Uterus (tissue), 2 donors: Measurements from ENCODE around the gene ZNF814.

Experiments used
- CTCF ChIP-seq, 4 experiments: fragments of 200-600 bp in 2 of 4; fragments of 450-650 bp in 2 of 4; sonication (generic) in 2 of 4; IDR thresholded peaks; one replicate each; pipeline ENCODE4 v1.5.1; 2016 to 2019; ENCODE audit warnings: antibody characterized with exemption in 4 of 4, mild to moderate bottlenecking in 2 of 4, moderate library complexity in 1 of 4
- POLR2A ChIP-seq, 2 donors: fragments of 450-650 bp; IDR thresholded peaks; one replicate each; pipeline ENCODE4 v1.6.1; 2016; ENCODE audit warnings: antibody characterized with exemption in 2 of 2, mild to moderate bottlenecking in 1 of 2, moderate library complexity in 1 of 2

DNA sequence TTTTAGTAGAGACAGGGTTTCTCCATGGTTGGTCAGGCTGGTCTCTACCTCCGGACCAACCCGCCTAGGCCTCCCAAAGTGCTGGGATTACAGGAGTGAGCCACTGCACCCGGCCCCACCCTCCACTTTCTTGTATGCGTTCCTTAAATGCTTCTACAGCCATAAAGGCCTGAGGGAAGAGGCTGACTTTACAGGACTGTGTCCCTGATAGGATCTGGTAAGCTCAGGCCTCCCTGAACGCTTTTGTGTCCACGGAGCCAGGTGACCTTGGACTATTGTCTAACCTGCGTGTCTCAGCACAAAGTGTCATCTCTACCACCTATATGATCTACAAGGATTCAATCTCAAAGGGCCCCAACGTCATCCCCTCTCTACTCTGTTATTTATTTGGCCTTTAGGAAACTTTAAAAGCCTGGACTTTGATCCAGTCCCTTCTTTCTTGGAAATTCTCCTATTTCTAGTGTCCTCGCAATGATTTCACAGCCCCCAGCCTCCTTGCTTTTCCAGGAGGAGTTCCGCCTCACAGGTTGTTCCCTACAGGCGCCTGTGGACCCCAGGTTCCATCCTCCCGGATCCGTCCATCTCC, 74.8 kb downstream of the ZNF814 start:
- TF ChIP-seq CTCF (IDR thresholded peaks at IDR 0.05) (no peak), POLR2A (IDR thresholded peaks at IDR 0.05) (no peak)
